GM12864 (cell line): ENCODE data around the gene GLMN.

Experiments used
- DNase-seq: peaks from one replicate; pipeline ENCODE4 v3.0.0-alpha.2; 2011; ENCODE audit warnings: low read depth
- H3K4me3 ChIP-seq: 2 replicates; pipeline ENCODE4 v1.5.1; 2011; ENCODE audit warnings: mild to moderate bottlenecking, low read depth, low read length, control low read depth
- TF ChIP-seq, protein P1 (sequence below): IDR thresholded peaks from 2 replicates; pipeline ENCODE4 v1.5.1; 2011; ENCODE audit warnings: low read depth, mild to moderate bottlenecking, moderate library complexity, low read length, control low read depth, inconsistent platforms; ENCODE audit errors: missing control alignments

The GLMN gene

GRCh38 chr1:92329347-92330129, 30.8 kb upstream of the GLMN start:
- DNase-seq, result no peak
- H3K4me3 ChIP-seq, result no peak overlapping the region
- TF ChIP-seq, protein P1, sequence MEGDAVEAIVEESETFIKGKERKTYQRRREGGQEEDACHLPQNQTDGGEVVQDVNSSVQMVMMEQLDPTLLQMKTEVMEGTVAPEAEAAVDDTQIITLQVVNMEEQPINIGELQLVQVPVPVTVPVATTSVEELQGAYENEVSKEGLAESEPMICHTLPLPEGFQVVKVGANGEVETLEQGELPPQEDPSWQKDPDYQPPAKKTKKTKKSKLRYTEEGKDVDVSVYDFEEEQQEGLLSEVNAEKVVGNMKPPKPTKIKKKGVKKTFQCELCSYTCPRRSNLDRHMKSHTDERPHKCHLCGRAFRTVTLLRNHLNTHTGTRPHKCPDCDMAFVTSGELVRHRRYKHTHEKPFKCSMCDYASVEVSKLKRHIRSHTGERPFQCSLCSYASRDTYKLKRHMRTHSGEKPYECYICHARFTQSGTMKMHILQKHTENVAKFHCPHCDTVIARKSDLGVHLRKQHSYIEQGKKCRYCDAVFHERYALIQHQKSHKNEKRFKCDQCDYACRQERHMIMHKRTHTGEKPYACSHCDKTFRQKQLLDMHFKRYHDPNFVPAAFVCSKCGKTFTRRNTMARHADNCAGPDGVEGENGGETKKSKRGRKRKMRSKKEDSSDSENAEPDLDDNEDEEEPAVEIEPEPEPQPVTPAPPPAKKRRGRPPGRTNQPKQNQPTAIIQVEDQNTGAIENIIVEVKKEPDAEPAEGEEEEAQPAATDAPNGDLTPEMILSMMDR, result no peak

GRCh38 chr1:92327794-92328193, 29.0 kb upstream of the GLMN start:
- TF ChIP-seq, protein P1, result no peak
- no peak for DNase-seq
- no peak overlapping the region for H3K4me3 ChIP-seq

DNA sequence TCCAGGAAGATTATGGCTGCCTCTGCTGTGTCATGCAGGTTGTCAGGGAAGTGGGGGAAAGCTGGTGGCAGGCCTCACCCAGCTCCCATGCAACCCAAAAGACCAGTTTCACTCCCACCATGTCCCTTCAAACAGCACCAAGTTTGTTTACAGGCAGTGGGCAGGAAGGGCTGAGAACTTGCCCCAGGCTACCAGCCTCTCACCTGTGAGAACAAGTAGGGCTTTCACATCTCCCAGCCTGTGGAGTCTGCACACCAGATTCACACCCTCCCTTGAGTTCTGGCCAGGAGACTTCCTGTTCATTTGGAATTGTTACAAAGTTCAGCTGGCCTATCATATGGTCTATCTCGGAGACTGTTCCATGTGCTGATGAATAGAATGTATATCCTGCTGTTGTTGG, 27.9 kb upstream of the GLMN start:
- DNase-seq, result no peak
- TF ChIP-seq, protein P1, result no peak
- H3K4me3 ChIP-seq, result no peak overlapping the region

DNA sequence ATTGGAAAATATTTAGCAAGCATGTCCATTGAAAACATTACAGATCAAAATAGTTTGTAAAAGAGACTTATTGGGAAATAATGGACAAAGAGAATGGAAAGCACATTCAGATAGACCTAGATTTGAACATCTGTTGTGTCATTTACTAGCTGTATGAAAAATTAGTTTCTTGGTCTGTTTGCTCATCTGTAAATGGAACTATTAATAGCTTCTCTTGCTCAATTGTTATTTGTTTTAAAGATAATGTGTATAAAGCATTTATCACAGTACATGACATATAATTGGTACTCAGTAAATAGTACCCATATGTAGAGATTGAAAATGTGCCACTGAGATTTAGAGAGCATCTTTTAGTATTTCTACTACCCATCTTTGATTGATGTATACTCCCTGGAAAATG, 26.0 kb upstream of the GLMN start:
- TF ChIP-seq, protein P1, result no peak
- no peak overlapping the region for H3K4me3 ChIP-seq
- no peak for DNase-seq

DNA sequence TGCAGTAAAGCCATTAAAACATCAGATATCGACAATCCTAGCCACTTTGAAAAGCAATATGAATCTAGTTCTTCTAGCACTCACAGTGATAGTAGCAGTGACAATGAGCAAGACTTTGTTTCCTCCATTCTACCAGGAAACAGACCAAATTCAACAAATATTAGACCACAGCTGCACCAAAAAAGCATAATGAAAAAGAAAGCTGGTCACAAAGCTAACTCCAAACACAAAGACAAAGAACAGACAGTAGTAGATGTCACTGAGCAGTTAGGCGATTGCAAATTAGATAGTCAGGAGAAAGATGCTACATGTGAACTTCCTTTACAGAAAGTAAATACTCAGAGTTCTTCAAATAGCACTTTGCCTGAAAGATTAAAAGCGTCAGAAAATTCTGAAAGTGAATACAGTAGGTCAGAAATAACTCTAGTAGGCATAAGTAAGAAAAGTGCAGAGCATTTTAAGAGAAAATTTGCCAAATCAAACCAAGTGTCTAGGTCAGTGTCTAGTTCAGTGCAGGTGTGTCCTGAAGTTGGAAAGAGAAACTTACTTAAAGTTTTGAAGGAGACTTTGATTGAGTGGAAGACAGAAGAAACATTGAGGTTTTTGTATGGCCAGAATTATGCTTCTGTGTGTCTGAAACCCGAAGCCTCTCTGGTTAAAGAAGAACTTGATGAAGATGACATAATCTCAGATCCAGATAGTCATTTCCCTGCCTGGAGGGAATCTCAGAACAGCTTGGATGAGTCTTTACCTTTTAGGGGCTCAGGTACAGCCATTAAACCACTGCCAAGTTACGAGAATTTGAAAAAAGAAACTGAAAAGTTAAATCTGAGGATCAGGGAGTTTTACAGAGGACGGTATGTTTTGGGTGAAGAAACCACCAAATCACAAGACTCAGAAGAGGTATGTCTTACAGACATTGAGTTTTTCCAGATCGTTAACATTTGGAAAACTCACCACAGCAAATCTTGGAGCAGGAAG, 25.0 kb upstream of the GLMN start:
- DNase-seq, result no peak
- TF ChIP-seq, protein P1, result no peak
- H3K4me3 ChIP-seq, result no peak overlapping the region

DNA sequence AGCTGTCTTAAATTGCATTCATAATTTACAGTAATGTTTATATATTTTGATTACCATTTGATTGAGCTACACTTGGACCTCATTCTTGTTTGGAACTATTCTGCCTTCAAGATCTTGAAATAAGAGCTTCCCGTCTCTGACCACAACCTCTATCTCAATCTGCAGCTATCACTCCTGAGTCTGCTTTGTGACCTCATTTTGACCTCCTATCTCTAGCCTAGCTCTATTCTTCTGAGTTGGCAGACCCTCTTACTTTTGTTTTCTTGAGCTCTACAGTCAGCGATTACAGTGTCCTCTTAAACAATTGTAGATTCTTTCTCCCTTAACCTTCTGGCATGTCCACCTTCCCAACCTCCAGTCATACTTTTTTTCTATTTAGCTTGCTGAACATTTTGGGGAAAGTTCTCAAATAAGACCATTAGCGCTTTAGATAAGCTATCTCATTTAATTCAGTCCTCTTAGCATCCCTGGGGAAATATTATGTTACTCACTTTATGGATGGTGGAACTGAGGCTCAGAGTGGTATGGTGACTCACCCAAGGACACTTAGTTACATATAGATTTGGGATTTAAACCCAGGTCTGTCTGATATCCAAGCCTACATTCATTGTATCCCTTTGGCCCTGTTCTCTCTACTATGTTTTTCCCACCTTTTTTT, 19.2 kb upstream of the GLMN start:
- no peak overlapping the region for H3K4me3 ChIP-seq
- no peak for DNase-seq
- TF ChIP-seq, protein P1, result no peak
